SK-N-SH (cell line): Measurements from ENCODE around the gene P2RX2. TPM values are rescaled to one million over a fixed set of nuclear protein-coding genes. Genes with fewer than 3 reads are reported as not detected.

ENCODE experiments used
- CTCF ChIA-PET: fragments of 300-600, 350-600 bp; formaldehyde crosslinking; extraction: SDS; loops from one replicate; lab custom pipeline; 2021; lab: Yijun Ruan, JAX
- POLR2A ChIA-PET: fragments of 350-600 bp; sonication (Branson Sonifier 250); formaldehyde crosslinking; extraction: SDS; loops from one replicate; lab custom pipeline; 2020; ENCODE audit warnings: antibody characterized with exemption, inconsistent platforms; lab: Yijun Ruan, JAX
- DNase-seq: peaks from one replicate; pipeline ENCODE4 v3.0.0; 2012
- H2AFZ ChIP-seq: fragments of 200-600 bp; sonication (generic); 2 replicates; pipeline ENCODE4 v1.8.1; 2016; ENCODE audit warnings: antibody characterized with exemption, mild to moderate bottlenecking, low read depth
- H3F3A ChIP-seq: fragments of 200-600 bp; sonication (generic); replicated peaks from 2 replicates; pipeline ENCODE3; 2016; ENCODE audit warnings: antibody characterized with exemption, mild to moderate bottlenecking; ENCODE audit not compliant: insufficient read depth
- H3K27ac ChIP-seq, 2 experiments: fragments of 200-500 bp in 1 of 2; fragments of 200-600 bp in 1 of 2; sonication (Bioruptor generic) in 1 of 2; sonication (generic), shearing (Covaris generic) in 1 of 2; 2 replicates each; pipeline versions ENCODE4 v1.5.1 to v1.6.1; 2014 to 2016; ENCODE audit warnings: low read depth in 2 of 2, inconsistent platforms in 1 of 2, low read length in 1 of 2, mild to moderate bottlenecking in 1 of 2, mixed read lengths in 1 of 2
- H3K27me3 ChIP-seq: fragments of 200-600 bp; sonication (generic), shearing (Covaris generic); 2 replicates; pipeline ENCODE4 v1.6.1; 2016; ENCODE audit warnings: mixed run types; ENCODE audit not compliant: insufficient read depth
- H3K36me3 ChIP-seq, 2 experiments: fragments of 200-500 bp in 1 of 2; fragments of 200-600 bp in 1 of 2; sonication (Bioruptor generic) in 1 of 2; sonication (generic) in 1 of 2; replicated peaks in 1 of 2; 2 replicates each; pipeline versions ENCODE3 to v1.5.1; 2014 to 2016; ENCODE audit warnings: low read length in 1 of 2, mild to moderate bottlenecking in 1 of 2; ENCODE audit not compliant: insufficient read depth in 2 of 2, control insufficient read depth in 1 of 2
- H3K4me1 ChIP-seq, 2 experiments: fragments of 200-500 bp in 1 of 2; fragments of 200-600 bp in 1 of 2; sonication (Bioruptor generic) in 1 of 2; sonication (generic), shearing (Covaris generic) in 1 of 2; 2 replicates each; pipeline versions ENCODE4 v1.5.1 to v1.6.1; 2014 to 2016; ENCODE audit warnings: low read depth in 1 of 2, low read length in 1 of 2, mixed run types in 1 of 2; ENCODE audit not compliant: insufficient read depth in 2 of 2, control insufficient read depth in 1 of 2
- H3K4me2 ChIP-seq: fragments of 200-600 bp; sonication (generic), shearing (Covaris generic); 2 replicates; pipeline ENCODE4 v1.6.1; 2017; ENCODE audit warnings: mixed run types
- H3K4me3 ChIP-seq, 2 experiments: fragments of 200-500 bp in 1 of 2; fragments of 200-600 bp in 1 of 2; sonication (Bioruptor generic) in 1 of 2; sonication (generic), shearing (Covaris generic) in 1 of 2; 2 replicates each; pipeline versions ENCODE4 v1.5.1 to v1.8.1; 2014 to 2016; ENCODE audit warnings: low read depth in 2 of 2, inconsistent platforms in 1 of 2, low read length in 1 of 2, mild to moderate bottlenecking in 1 of 2, mixed read lengths in 1 of 2, moderate library complexity in 1 of 2
- H3K79me2 ChIP-seq: fragments of 200-600 bp; sonication (generic); 2 replicates; pipeline ENCODE4 v1.8.1; 2017; ENCODE audit warnings: mild to moderate bottlenecking; ENCODE audit not compliant: insufficient read depth
- H3K9ac ChIP-seq: fragments of 200-600 bp; sonication (generic); 2 replicates; pipeline ENCODE4 v1.6.1; 2017; ENCODE audit warnings: mixed run types
- H3K9me2 ChIP-seq: fragments of 200-600 bp; sonication (generic); 2 replicates; pipeline ENCODE4 v1.6.1; 2017; ENCODE audit warnings: mixed run types
- H3K9me3 ChIP-seq: fragments of 200-600 bp; sonication (generic); 2 replicates; pipeline ENCODE4 v1.6.1; 2017; ENCODE audit warnings: mixed run types, mild to moderate bottlenecking, moderate library complexity
- H4K20me1 ChIP-seq: fragments of 200-600 bp; sonication (generic); 2 replicates; pipeline ENCODE4 v1.6.1; 2017; ENCODE audit warnings: mild to moderate bottlenecking, mixed run types; ENCODE audit not compliant: insufficient read depth
- ELF1 ChIP-seq: IDR thresholded peaks from 2 replicates; pipeline ENCODE4 v1.4.0; 2012
- FOSL2 ChIP-seq: IDR thresholded peaks from 2 replicates; pipeline ENCODE4 v1.4.0; 2012; ENCODE audit warnings: low read depth, mild to moderate bottlenecking, moderate library complexity, borderline replicate concordance
- IRF3 ChIP-seq: fragments of 150-350 bp; IDR thresholded peaks from 2 replicates; pipeline ENCODE4 v1.6.1; 2016; ENCODE audit warnings: mild to moderate bottlenecking, low read depth, low read length
- MAX ChIP-seq: IDR thresholded peaks from 2 replicates; pipeline ENCODE4 v1.4.0; 2012; ENCODE audit warnings: low read depth
- MXI1 ChIP-seq: IDR thresholded peaks from 2 replicates; pipeline ENCODE4 v1.6.1; 2012; ENCODE audit warnings: mild to moderate bottlenecking, low read depth, low read length, improper control_type of control experiment
- NFIC ChIP-seq: IDR thresholded peaks from 2 replicates; pipeline ENCODE4 v1.4.0; 2012; ENCODE audit warnings: borderline replicate concordance
- NRF1 ChIP-seq: IDR thresholded peaks from 2 replicates; pipeline ENCODE4 v1.6.1; 2012; ENCODE audit warnings: low read depth, mild to moderate bottlenecking, low read length
- POLR2AphosphoS5 ChIP-seq: IDR thresholded peaks from 2 replicates; pipeline ENCODE4 v1.6.1; 2012; ENCODE audit warnings: low read depth, low read length
- RAD21 ChIP-seq: IDR thresholded peaks from 2 replicates; pipeline ENCODE4 v1.6.1; 2012; ENCODE audit warnings: mild to moderate bottlenecking, low read length
- RCOR1 ChIP-seq: fragments of 150-350 bp; IDR thresholded peaks from 2 replicates; pipeline ENCODE4 v1.6.1; 2017; ENCODE audit warnings: antibody characterized with exemption, low read length
- RFX5 ChIP-seq: IDR thresholded peaks from 2 replicates; pipeline ENCODE4 v1.6.1; 2012; ENCODE audit warnings: mild to moderate bottlenecking, improper control_type of control experiment, low read length
- RXRA ChIP-seq: IDR thresholded peaks from 2 replicates; pipeline ENCODE4 v1.4.0; 2012; ENCODE audit warnings: low read depth, mild to moderate bottlenecking, borderline replicate concordance
- TCF12 ChIP-seq: IDR thresholded peaks from 2 replicates; pipeline ENCODE4 v1.4.0; 2012
- USF1 ChIP-seq: IDR thresholded peaks from 2 replicates; pipeline ENCODE4 v1.4.0; 2012; ENCODE audit warnings: low read depth, borderline replicate concordance
- USF2 ChIP-seq: fragments of 150-350 bp; IDR thresholded peaks from 2 replicates; pipeline ENCODE4 v1.6.1; 2017; ENCODE audit warnings: antibody characterized with exemption, low read length, low read depth, borderline replicate concordance
- YY1 ChIP-seq: IDR thresholded peaks from 2 replicates; pipeline ENCODE4 v1.4.0; 2012; ENCODE audit warnings: low read depth, mild to moderate bottlenecking
- WGBS: methylation state at CpG from one replicate; pipeline ENCODE4 v1.1.6; 2017; ENCODE audit warnings: low lambda C conversion rate; 5-methylcytosine and 5-hydroxymethylcytosine counted together
- polyA plus RNA-seq, 3 experiments: library from polyadenylated mRNA; depleted of rRNA; stranded (reverse); fragments of >200 nt; gene quantifications; 2 replicates each; pipeline ENCODE4 v1.2.3, GENCODE V29; 2012

P2RX2 gene
- polyA plus RNA-seq, 1 of the 3 experiments (the other 2 are of a cell fraction), result 0.03 TPM

- Histone ChIP-seq H3K36me3 (no peaks in the 10 kb centered on the region), H4K20me1 (no peaks in the 10 kb centered on the region), H3K4me2 (peak overlapping the region; percentile 16), H3K4me1 (peaks cover 0 to 13% of the 10 kb centered on the region in 2 experiments; a peak in 2 of 4 replicates), H3K79me2 (no peaks in the 10 kb centered on the region), H3K9ac (no peak overlapping the region), H2AFZ (no peak overlapping the region), H3K27me3 (peaks cover 13% of the 10 kb centered on the region), H3F3A (peaks cover 3% of the 10 kb centered on the region), H3K4me3 (no peak overlapping the region), H3K9me2 (no peaks in the 10 kb centered on the region), H3K9me3 (no peaks in the 10 kb centered on the region), H3K27ac (no peak overlapping the region)
- DNase-seq, result no peak
- POLR2A ChIA-PET, result no interaction called here
- WGBS, result 50% methylated on average over 11 of the region's 11 CpGs
- CTCF ChIA-PET, result interaction anchor here (0.7 to 2.0 kb wide), 5 partner anchors 8 to 452 kb away, joined by 3 to 9 read pairs (median 4); no protein-coding TSS in a partner anchor
- TF ChIP-seq USF1, result no peak
- TF ChIP-seq RCOR1, result no peak
- no peak for TF ChIP-seq RFX5
- TF ChIP-seq MAX, result 0 out of 2 replicates have a peak, but pooled peaks have one; percentile 38
- no peak for TF ChIP-seq RAD21
- no peak for TF ChIP-seq ELF1
- TF ChIP-seq TCF12, result peak; percentile 27; the same call in 1 of the 2 replicates
- TF ChIP-seq IRF3, result no peak
- no peak for TF ChIP-seq NFIC
Observed at GRCh38 chr12:132622437-132623071, 4.0 kb downstream of the P2RX2 start.

- DNase-seq, result no peak
- TF ChIP-seq RXRA (no peak), TCF12 (no peak), USF2 (no peak), ELF1 (no peak), NFIC (no peak), YY1 (no peak), MXI1 (no peak), MAX (no peak), FOSL2 (no peak), IRF3 (no peak), NRF1 (no peak), POLR2AphosphoS5 (no peak)
- H3F3A ChIP-seq, result no peaks in the 10 kb centered on the region
- no peaks in the 10 kb centered on the region for H3K9me3 ChIP-seq
- ChIA-PET CTCF (interaction anchor here (1.0 to 2.0 kb wide), 4 partner anchors 8 to 90 kb away, joined by 3 to 9 read pairs (median 6); no protein-coding TSS in a partner anchor), POLR2A (no interaction called here)
- H3K9me2 ChIP-seq, result no peaks in the 10 kb centered on the region
- H3K79me2 ChIP-seq, result no peaks in the 10 kb centered on the region
- peak overlapping the region; percentile 16 for H3K4me2 ChIP-seq
- no peak overlapping the region for H3K9ac ChIP-seq
- H3K4me1 ChIP-seq, result peaks cover 0 to 11% of the 10 kb centered on the region in 2 experiments; a peak in 2 of 4 replicates
- no peaks in the 10 kb centered on the region for H3K36me3 ChIP-seq
- no peak overlapping the region for H3K4me3 ChIP-seq
- peaks cover 6% of the 10 kb centered on the region for H3K27me3 ChIP-seq
- H2AFZ ChIP-seq, result no peak overlapping the region
- H3K27ac ChIP-seq, result no peak overlapping the region
- 86% methylated on average over 20 of the region's 25 CpGs for WGBS
- no peaks in the 10 kb centered on the region for H4K20me1 ChIP-seq
Observed at GRCh38 chr12:132623072-132623869, 4.7 kb downstream of the P2RX2 start.
